ENCODE measurements around the gene TIPARP.

DNA sequence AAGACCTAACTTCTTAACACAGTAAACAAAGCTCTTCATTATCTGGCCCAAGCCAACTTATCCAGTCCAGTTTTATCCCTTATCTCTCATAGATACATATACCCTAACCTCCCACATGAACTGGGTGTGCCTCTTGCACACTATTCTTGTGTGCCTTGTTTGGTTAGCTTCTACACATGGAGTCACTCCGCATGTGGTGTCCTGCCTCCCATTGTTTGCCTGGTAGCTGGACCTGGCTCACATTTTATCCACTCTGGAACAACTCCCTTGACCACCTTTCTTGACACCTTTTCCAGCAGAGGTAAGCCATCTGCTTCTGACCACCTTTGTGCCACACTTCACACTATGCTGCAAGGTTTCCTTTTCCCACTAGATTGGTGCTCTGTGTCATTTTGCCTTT lies 15.2 kb downstream of the TIPARP start:
- TF ChIP-seq, protein P1, sequence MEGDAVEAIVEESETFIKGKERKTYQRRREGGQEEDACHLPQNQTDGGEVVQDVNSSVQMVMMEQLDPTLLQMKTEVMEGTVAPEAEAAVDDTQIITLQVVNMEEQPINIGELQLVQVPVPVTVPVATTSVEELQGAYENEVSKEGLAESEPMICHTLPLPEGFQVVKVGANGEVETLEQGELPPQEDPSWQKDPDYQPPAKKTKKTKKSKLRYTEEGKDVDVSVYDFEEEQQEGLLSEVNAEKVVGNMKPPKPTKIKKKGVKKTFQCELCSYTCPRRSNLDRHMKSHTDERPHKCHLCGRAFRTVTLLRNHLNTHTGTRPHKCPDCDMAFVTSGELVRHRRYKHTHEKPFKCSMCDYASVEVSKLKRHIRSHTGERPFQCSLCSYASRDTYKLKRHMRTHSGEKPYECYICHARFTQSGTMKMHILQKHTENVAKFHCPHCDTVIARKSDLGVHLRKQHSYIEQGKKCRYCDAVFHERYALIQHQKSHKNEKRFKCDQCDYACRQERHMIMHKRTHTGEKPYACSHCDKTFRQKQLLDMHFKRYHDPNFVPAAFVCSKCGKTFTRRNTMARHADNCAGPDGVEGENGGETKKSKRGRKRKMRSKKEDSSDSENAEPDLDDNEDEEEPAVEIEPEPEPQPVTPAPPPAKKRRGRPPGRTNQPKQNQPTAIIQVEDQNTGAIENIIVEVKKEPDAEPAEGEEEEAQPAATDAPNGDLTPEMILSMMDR (IDR thresholded peaks at IDR 0.05) = no peak
- TF ChIP-seq POLR2AphosphoS5 (IDR thresholded peaks at IDR 0.05) = no peak
- no peak for TF ChIP-seq POLR2A (IDR thresholded peaks at IDR 0.05)
- no peak for TF ChIP-seq EP300 (IDR thresholded peaks at IDR 0.05)

Measured in sigmoid colon (tissue), 4 donors.